Heart left ventricle (tissue), 13 donors: ENCODE measurements around the gene CFAP100.

ENCODE experiments used
- POLR2A ChIP-seq, 2 donors: fragments of 450-650 bp; IDR thresholded peaks; one replicate each; pipeline ENCODE4 v1.6.1; 2017; ENCODE audit warnings: antibody characterized with exemption in 2 of 2, mild to moderate bottlenecking in 2 of 2, moderate library complexity in 2 of 2
- TF ChIP-seq, protein P1 (sequence below), 12 donors: fragments of 200-600 bp; sonication (generic) in 4 of 12; IDR thresholded peaks; one replicate each; pipeline versions ENCODE4 v1.5.0 to v1.8.0; 2018 to 2022; ENCODE audit warnings: antibody characterized with exemption in 12 of 12, mild to moderate bottlenecking in 5 of 12
- donor health status: ischemic (EF 13 %, LVEDD 7.1; RV severe dilation, severe dysfunction).
- donor health status: DM: no; HTN: yes; CAD: no.
- donor health status: DM: no; HTN: no; CAD: no.
- donor health status: ischemic (EF 25% LVEDD 6.9; RV normal size, moderate dysfunction).
- donor health status: ischemic (EF 25% LVEDD 5.7; RV mildly dilated, moderate dysfunction).
- donor health status: ischemic (EF 35%, LVEDD 5.7; RV mildly dilated, moderate dysfunction).
- donor health status: nonischemic (EF 11% LVEDD 7.7; RV severe dilation, severe dysfunction).
- donor health status: DM: yes; HTN: yes; CAD: no.
- donor health status: PGD.
- donor health status: ischemic (EF 29% LVEDD 5.4; RV normal size, mild dysfunction).
- donor health status: nonischemic (EF 23%, LVEDD 6.1; RV moderate dilation, normal function).

DNA sequence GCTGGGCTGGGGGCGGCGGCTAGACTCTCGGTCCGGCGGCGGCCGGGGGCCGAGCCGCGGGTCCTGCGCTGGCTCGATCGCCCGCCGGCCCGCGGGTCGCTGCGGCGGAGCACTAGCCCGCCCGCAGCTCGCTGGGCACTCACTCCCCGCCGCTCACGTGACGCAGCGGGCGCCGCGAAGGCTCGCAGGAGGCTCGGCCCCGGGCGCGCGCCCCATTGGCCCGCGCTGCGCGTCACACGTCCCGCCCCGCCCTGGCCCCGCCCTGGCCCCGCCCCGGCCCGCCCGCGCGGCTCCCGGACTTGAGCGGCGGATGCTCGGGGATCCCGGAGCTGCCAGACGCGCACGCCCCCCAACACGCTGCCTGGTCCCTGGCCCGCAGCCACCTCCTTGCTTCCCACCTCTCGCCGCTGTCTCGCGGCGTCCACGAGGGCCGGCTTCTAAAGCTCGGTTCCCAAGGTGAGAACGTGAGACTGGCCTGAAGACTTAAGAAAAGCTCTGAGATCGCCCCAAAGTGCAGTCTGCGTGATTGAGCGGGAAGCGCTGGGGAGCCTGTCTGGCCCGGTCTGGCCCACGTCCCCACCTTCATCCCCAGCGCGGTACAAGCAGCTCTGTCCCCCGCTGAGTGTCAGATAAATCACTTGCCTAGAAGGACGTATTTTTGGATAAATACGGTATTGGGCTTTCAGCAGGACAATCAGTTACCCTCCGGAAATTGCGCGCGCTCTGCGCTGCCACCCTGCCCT is 37.2 kb upstream of the CFAP100 start, which contains the start of gene KLF15:
- TF ChIP-seq, protein P1, sequence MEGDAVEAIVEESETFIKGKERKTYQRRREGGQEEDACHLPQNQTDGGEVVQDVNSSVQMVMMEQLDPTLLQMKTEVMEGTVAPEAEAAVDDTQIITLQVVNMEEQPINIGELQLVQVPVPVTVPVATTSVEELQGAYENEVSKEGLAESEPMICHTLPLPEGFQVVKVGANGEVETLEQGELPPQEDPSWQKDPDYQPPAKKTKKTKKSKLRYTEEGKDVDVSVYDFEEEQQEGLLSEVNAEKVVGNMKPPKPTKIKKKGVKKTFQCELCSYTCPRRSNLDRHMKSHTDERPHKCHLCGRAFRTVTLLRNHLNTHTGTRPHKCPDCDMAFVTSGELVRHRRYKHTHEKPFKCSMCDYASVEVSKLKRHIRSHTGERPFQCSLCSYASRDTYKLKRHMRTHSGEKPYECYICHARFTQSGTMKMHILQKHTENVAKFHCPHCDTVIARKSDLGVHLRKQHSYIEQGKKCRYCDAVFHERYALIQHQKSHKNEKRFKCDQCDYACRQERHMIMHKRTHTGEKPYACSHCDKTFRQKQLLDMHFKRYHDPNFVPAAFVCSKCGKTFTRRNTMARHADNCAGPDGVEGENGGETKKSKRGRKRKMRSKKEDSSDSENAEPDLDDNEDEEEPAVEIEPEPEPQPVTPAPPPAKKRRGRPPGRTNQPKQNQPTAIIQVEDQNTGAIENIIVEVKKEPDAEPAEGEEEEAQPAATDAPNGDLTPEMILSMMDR (IDR thresholded peaks at IDR 0.05), result no peak
- peak; percentile 36 to 80 for TF ChIP-seq POLR2A (IDR thresholded peaks at IDR 0.05)
